ENCODE data around the gene SLC39A1. TPM values are rescaled to one million over a fixed set of nuclear protein-coding genes. Genes with fewer than 3 reads are reported as not detected.
"Not testable (repeated sequence)": the region's sequence is repeated elsewhere in the genome, so short reads cannot be mapped to it uniquely, and the experiment has no call there.

SLC39A1 gene
- 80.0 and 117 TPM in 2 replicates for total RNA-seq

GRCh38 chr1:153963030-153963849, at the start of gene SLC39A1:
Gene SLC39A1, minus strand, starts transcription at chr1:153963537. Its CDS starts 822 bp downstream, at chr1:153962715.
- DNase-seq (ENCODE audit: low read depth in 2 of 2) = peak; percentile 97 to 98

GRCh38 chr1:154012543-154012942, 49.2 kb upstream of the SLC39A1 start:
- DNase-seq (ENCODE audit: low read depth in 2 of 2) = not testable (repeated sequence)

GRCh38 chr1:154012129-154012528, 48.8 kb upstream of the SLC39A1 start:
- DNase-seq (ENCODE audit: low read depth in 2 of 2) = no peak

GRCh38 chr1:154006136-154006535, 42.8 kb upstream of the SLC39A1 start:
- no peak for DNase-seq (ENCODE audit: low read depth in 2 of 2)

GRCh38 chr1:154000420-154000819, 37.1 kb upstream of the SLC39A1 start:
- no peak for DNase-seq (ENCODE audit: low read depth in 2 of 2)

- DNase-seq (ENCODE audit: low read depth in 2 of 2) = not testable (repeated sequence)
Observed at GRCh38 chr1:153996882-153997281, 33.5 kb upstream of the SLC39A1 start.

GRCh38 chr1:153995640-153996039, 32.3 kb upstream of the SLC39A1 start:
- no peak for DNase-seq (ENCODE audit: low read depth in 2 of 2)

- no peak for DNase-seq (ENCODE audit: low read depth in 2 of 2)
Observed at GRCh38 chr1:153995202-153995601, 31.9 kb upstream of the SLC39A1 start.

GRCh38 chr1:153991806-153992205, 28.5 kb upstream of the SLC39A1 start:
- DNase-seq (ENCODE audit: low read depth in 2 of 2) = no peak

- DNase-seq (ENCODE audit: low read depth in 2 of 2) = peak; percentile 16 to 20
Observed at GRCh38 chr1:153991151-153991630, 27.9 kb upstream of the SLC39A1 start.

- DNase-seq (ENCODE audit: low read depth in 2 of 2) = peak; percentile 98
Observed at GRCh38 chr1:153990468-153991150, 27.3 kb upstream of the SLC39A1 start, which contains the start of gene RPS27. Gene RPS27, plus strand, starts transcription at chr1:153990762. Its CDS starts 35 bp downstream, at chr1:153990797.

GRCh38 chr1:153987621-153988020, 24.3 kb upstream of the SLC39A1 start:
- DNase-seq (ENCODE audit: low read depth in 2 of 2) = no peak

- DNase-seq (ENCODE audit: low read depth in 2 of 2) = peak; percentile 77 to 84
Observed at GRCh38 chr1:153985941-153986761, 22.8 kb upstream of the SLC39A1 start, which contains the start of gene RAB13. Gene RAB13, minus strand, starts transcription at chr1:153986339. Its CDS starts 103 bp downstream, at chr1:153986236.

- DNase-seq (ENCODE audit: low read depth in 2 of 2) = peak in 1 of 2 donors; percentile 74
Observed at GRCh38 chr1:153985341-153985912, 22.1 kb upstream of the SLC39A1 start.

- DNase-seq (ENCODE audit: low read depth in 2 of 2) = no peak
Observed at GRCh38 chr1:153984123-153984894, 21.0 kb upstream of the SLC39A1 start.

- DNase-seq (ENCODE audit: low read depth in 2 of 2) = not testable (repeated sequence)
Observed at GRCh38 chr1:153981735-153982134, 18.4 kb upstream of the SLC39A1 start.

- not testable (repeated sequence) for DNase-seq (ENCODE audit: low read depth in 2 of 2)
Observed at GRCh38 chr1:153979091-153979490, 15.8 kb upstream of the SLC39A1 start.

GRCh38 chr1:153978274-153978909, 15.1 kb upstream of the SLC39A1 start:
- DNase-seq (ENCODE audit: low read depth in 2 of 2) = no peak
